ENCODE measurements around the gene PYGO2.

PYGO2 gene

DNA sequence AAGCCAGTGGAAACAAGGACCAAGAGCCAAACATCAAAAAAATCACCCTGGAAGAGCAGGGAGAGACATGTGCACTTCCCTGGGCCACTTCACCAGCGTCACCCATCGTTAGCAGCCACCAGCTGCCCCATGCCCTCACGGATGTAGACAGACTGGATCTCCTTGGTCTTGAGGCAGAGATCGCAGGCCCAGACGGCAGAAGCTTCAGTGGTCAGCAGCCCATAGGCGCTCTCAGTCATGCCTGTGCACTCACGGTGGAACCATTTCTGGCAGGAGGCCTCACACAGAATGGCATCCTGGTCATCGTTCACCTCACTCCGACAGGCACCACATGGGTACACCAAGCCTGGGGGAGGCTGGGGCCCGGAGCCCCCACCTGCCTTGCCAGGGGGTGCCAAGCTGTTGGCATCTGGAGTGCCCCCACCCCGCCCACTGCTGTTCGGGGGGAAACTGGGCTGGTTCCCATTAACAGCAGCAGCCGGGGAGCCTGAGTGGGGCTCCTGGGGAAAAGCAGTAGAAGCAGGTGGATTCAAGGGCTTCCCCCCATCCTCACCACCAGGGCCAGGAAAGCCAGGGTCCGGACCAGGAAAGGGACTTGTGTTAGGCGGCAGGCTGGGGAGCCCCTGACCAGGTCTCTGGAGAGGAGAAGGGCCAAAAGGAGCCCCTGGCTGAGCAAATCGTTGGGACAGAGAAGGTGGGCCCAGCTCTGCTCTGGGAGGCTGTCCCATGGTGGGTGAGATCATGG is 2.7 kb downstream of the PYGO2 start:
- H4K20me1 ChIP-seq (ENCODE audit: insufficient read depth, low read length, poor library complexity, severe bottlenecking), result peaks cover 24% of the 10 kb centered on the region
- H3K27me3 ChIP-seq (ENCODE audit: insufficient read depth, low read length, poor library complexity, severe bottlenecking), result no peaks in the 10 kb centered on the region
- H3K4me3 ChIP-seq (ENCODE audit: low read length, poor library complexity, severe bottlenecking), result no peak overlapping the region
- no peak overlapping the region for H2AFZ ChIP-seq (ENCODE audit: low read length)
- TF ChIP-seq EZH2phosphoT487 (IDR thresholded peaks at IDR 0.05; ENCODE audit: borderline replicate concordance), result no peak
- TF ChIP-seq, protein P1, sequence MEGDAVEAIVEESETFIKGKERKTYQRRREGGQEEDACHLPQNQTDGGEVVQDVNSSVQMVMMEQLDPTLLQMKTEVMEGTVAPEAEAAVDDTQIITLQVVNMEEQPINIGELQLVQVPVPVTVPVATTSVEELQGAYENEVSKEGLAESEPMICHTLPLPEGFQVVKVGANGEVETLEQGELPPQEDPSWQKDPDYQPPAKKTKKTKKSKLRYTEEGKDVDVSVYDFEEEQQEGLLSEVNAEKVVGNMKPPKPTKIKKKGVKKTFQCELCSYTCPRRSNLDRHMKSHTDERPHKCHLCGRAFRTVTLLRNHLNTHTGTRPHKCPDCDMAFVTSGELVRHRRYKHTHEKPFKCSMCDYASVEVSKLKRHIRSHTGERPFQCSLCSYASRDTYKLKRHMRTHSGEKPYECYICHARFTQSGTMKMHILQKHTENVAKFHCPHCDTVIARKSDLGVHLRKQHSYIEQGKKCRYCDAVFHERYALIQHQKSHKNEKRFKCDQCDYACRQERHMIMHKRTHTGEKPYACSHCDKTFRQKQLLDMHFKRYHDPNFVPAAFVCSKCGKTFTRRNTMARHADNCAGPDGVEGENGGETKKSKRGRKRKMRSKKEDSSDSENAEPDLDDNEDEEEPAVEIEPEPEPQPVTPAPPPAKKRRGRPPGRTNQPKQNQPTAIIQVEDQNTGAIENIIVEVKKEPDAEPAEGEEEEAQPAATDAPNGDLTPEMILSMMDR (conservative IDR thresholded peaks at IDR 0.05; ENCODE audit: low read length), result no peak
- H3K4me1 ChIP-seq (ENCODE audit: insufficient read depth, low read length, poor library complexity, severe bottlenecking), result peaks cover 52% of the 10 kb centered on the region
- H3K9me2 ChIP-seq (replicated peaks; ENCODE audit: low read depth, low read length), result no peaks in the 10 kb centered on the region
- H3K79me2 ChIP-seq (ENCODE audit: insufficient read depth, low read length), result peaks cover 82% of the 10 kb centered on the region
- peaks cover 7% of the 10 kb centered on the region; the same call in 1 of the 2 replicates for H3F3A ChIP-seq (ENCODE audit: low read depth)
- H3K4me2 ChIP-seq (ENCODE audit: low read depth, low read length, poor library complexity, severe bottlenecking), result no peak overlapping the region
- no peaks in the 10 kb centered on the region for H3K9me3 ChIP-seq (ENCODE audit: insufficient read depth, low read depth, low read length)
- no peak overlapping the region for H3K9ac ChIP-seq (ENCODE audit: low read depth, low read length, poor library complexity, severe bottlenecking)
- peaks cover 9% of the 10 kb centered on the region; the same call in 1 of the 2 replicates for H3K36me3 ChIP-seq (ENCODE audit: insufficient read depth, low read length)

DNA sequence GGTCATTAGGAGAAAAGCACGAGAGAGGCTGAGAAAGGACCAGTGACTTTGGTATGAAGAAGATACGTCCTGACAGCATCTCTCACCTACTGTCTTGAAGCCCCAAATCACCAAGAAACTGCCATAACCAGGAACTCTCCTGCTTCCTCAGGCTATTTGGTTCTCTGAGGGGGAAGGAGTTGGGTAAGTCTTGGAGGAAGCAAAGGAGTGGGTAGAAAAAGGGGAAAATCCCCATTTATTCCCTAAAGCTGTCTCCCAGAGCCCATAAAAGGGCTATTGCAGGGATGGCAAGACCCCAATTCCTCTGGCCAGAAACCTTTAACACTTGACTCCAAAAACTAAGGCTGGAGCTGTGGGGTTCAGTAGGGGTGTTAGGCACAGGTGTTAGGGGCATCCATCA is 3.5 kb downstream of the PYGO2 start:
- no peaks in the 10 kb centered on the region for H3K27me3 ChIP-seq (ENCODE audit: insufficient read depth, low read length, poor library complexity, severe bottlenecking)
- H3F3A ChIP-seq (ENCODE audit: low read depth), result peaks cover 7% of the 10 kb centered on the region; the same call in 1 of the 2 replicates
- no peak overlapping the region for H3K4me2 ChIP-seq (ENCODE audit: low read depth, low read length, poor library complexity, severe bottlenecking)
- peaks cover 24% of the 10 kb centered on the region for H4K20me1 ChIP-seq (ENCODE audit: insufficient read depth, low read length, poor library complexity, severe bottlenecking)
- no peaks in the 10 kb centered on the region for H3K9me2 ChIP-seq (replicated peaks; ENCODE audit: low read depth, low read length)
- no peak for TF ChIP-seq EZH2phosphoT487 (IDR thresholded peaks at IDR 0.05; ENCODE audit: borderline replicate concordance)
- TF ChIP-seq, protein P1 (conservative IDR thresholded peaks at IDR 0.05; ENCODE audit: low read length), result no peak
- no peak overlapping the region for H3K9ac ChIP-seq (ENCODE audit: low read depth, low read length, poor library complexity, severe bottlenecking)
- H3K4me1 ChIP-seq (ENCODE audit: insufficient read depth, low read length, poor library complexity, severe bottlenecking), result peaks cover 60% of the 10 kb centered on the region
- no peak overlapping the region for H3K4me3 ChIP-seq (ENCODE audit: low read length, poor library complexity, severe bottlenecking)
- H3K36me3 ChIP-seq (ENCODE audit: insufficient read depth, low read length), result peaks cover 1% of the 10 kb centered on the region; the same call in 1 of the 2 replicates
- no peak overlapping the region for H2AFZ ChIP-seq (ENCODE audit: low read length)
- peaks cover 82% of the 10 kb centered on the region for H3K79me2 ChIP-seq (ENCODE audit: insufficient read depth, low read length)
- H3K9me3 ChIP-seq (ENCODE audit: insufficient read depth, low read depth, low read length), result no peaks in the 10 kb centered on the region

DNA sequence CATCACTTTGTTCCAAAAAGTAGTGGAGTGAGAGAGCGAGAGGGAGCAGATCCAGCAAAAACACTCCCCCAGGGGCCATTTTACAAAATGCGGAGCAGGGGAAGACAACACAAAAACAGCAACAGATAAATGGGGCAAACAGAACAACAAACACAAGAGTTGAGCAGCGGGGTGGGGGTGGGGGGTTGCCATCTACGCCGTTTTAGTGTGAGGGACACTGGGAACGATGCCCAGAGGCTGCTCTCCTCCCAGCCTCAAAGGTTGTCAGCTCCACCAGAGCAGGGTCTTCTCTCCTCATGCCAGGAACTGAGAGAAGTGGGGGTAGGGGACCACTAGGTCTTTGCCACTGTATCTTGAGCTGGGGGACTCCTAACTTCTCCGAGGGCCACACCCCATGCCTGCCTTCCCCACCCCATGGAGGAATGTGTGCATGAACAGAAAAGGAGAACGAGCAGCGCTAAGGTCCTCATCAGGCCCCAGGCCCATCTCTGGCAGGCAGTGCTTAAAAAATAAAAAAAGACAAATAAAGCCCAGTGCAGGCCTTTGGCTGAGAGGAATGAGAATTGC is 4.4 kb downstream of the PYGO2 start:
- no peaks in the 10 kb centered on the region; the same call in 1 of the 2 replicates for H3K36me3 ChIP-seq (ENCODE audit: insufficient read depth, low read length)
- H3K9ac ChIP-seq (ENCODE audit: low read depth, low read length, poor library complexity, severe bottlenecking), result peak overlapping the region; percentile 84
- peaks cover 24% of the 10 kb centered on the region for H4K20me1 ChIP-seq (ENCODE audit: insufficient read depth, low read length, poor library complexity, severe bottlenecking)
- no peaks in the 10 kb centered on the region for H3K9me3 ChIP-seq (ENCODE audit: insufficient read depth, low read depth, low read length)
- H3K79me2 ChIP-seq (ENCODE audit: insufficient read depth, low read length), result peaks cover 82% of the 10 kb centered on the region
- no peaks in the 10 kb centered on the region for H3K27me3 ChIP-seq (ENCODE audit: insufficient read depth, low read length, poor library complexity, severe bottlenecking)
- H3K9me2 ChIP-seq (replicated peaks; ENCODE audit: low read depth, low read length), result no peaks in the 10 kb centered on the region
- no peak overlapping the region for H2AFZ ChIP-seq (ENCODE audit: low read length)
- TF ChIP-seq, protein P1 (conservative IDR thresholded peaks at IDR 0.05; ENCODE audit: low read length), result no peak
- TF ChIP-seq EZH2phosphoT487 (IDR thresholded peaks at IDR 0.05; ENCODE audit: borderline replicate concordance), result no peak
- peak overlapping the region; percentile 86 for H3K4me2 ChIP-seq (ENCODE audit: low read depth, low read length, poor library complexity, severe bottlenecking)
- H3K4me1 ChIP-seq (ENCODE audit: insufficient read depth, low read length, poor library complexity, severe bottlenecking), result peaks cover 61% of the 10 kb centered on the region
- no peak overlapping the region for H3K4me3 ChIP-seq (ENCODE audit: low read length, poor library complexity, severe bottlenecking)
- H3F3A ChIP-seq (ENCODE audit: low read depth), result peaks cover 10% of the 10 kb centered on the region; the same call in 1 of the 2 replicates
